ENCODE results near the gene KRT75. TPM values are rescaled to one million over a fixed set of nuclear protein-coding genes. Genes with fewer than 3 reads are reported as not detected.

The KRT75 gene
- total RNA-seq, 1 experiment from 2014 or later = not detected

GRCh38 chr12:52454411-52455201 is 20.4 kb upstream of the KRT75 start:
- Histone ChIP-seq H3K79me1 (ENCODE audit: insufficient read depth, low read depth, low read length, poor library complexity, severe bottlenecking) (no peaks in the 10 kb centered on the region), H4K91ac (ENCODE audit: insufficient read length, low read depth, low read length) (no peak overlapping the region), H3K4ac (ENCODE audit: low read depth, low read length) (no peak overlapping the region), H3K4me2 (ENCODE audit: insufficient read depth, insufficient read length, low read length) (peak overlapping the region; percentile 44), H4K8ac (replicated peaks; ENCODE audit: insufficient read length, low read depth, low read length) (no peak overlapping the region), H3K27me3 (ENCODE audit: insufficient read depth, low read length) (no peaks in the 10 kb centered on the region), H3K23ac (ENCODE audit: insufficient read length, low read depth, low read length) (no peak overlapping the region), H4K20me1 (ENCODE audit: control insufficient read depth, insufficient read depth, insufficient read length) (no peaks in the 10 kb centered on the region), H3K56ac (ENCODE audit: insufficient read length, low read depth, low read length) (no peak overlapping the region), H3K27ac (ENCODE audit: insufficient read length, low read depth, low read length) (no peak overlapping the region), H2BK120ac (ENCODE audit: low read depth, low read length, poor library complexity, severe bottlenecking) (no peak overlapping the region), H3K9me3 (ENCODE audit: control insufficient read depth, low read depth, low read length) (no peaks in the 10 kb centered on the region), H3K9ac (ENCODE audit: extremely low read depth, insufficient read length, low read length) (no peak overlapping the region), H2BK15ac (ENCODE audit: low read depth, low read length) (no peak overlapping the region), H2BK12ac (ENCODE audit: insufficient read length, low read depth, low read length) (no peak overlapping the region), H3K23me2 (ENCODE audit: insufficient read length, low read depth, low read length, poor library complexity, severe bottlenecking) (no peaks in the 10 kb centered on the region), H2AK5ac (ENCODE audit: insufficient read length, low read length) (no peak overlapping the region), H3K4me1 (ENCODE audit: insufficient read depth, low read length) (no peaks in the 10 kb centered on the region), H2AFZ (ENCODE audit: low read length) (no peak overlapping the region), H3K18ac (ENCODE audit: insufficient read length, low read depth, low read length) (no peak overlapping the region), H3K14ac (ENCODE audit: insufficient read depth, low read length) (no peak overlapping the region; the same call in 1 of the 2 replicates), H3T11ph (ENCODE audit: low read length) (no peak overlapping the region), H3K79me2 (ENCODE audit: insufficient read depth, low read length) (no peaks in the 10 kb centered on the region), H4K5ac (ENCODE audit: insufficient read length, low read depth, low read length) (no peak overlapping the region), H2BK5ac (ENCODE audit: insufficient read length, low read length) (no peak overlapping the region), H2BK20ac (ENCODE audit: low read depth, low read length, poor library complexity, severe bottlenecking) (no peak overlapping the region)
- Mint-ChIP-seq H3K9me3 (no peaks in the 10 kb centered on the region; a peak in 1 of 5 replicates), H3K4me1 (peaks cover 14% of the 10 kb centered on the region in 2 experiments), H3K27ac (peak overlapping the region in 2 of 3 experiments; percentile 19 to 77; a peak in 3 of 7 replicates), H3K36me3 (ENCODE audit: insufficient read depth in 1 of 3, low read depth in 3 of 3) (no peaks in the 10 kb centered on the region), H3K4me3 (no peak overlapping the region), H3K27me3 (ENCODE audit: low read depth) (peaks cover 12% of the 10 kb centered on the region)
- DNase-seq = no peak
- WGBS (ENCODE audit: extremely low coverage, insufficient read length, low lambda C conversion rate) = no CpG with 5 or more reads among the region's 3 CpGs
- no peak for TF ChIP-seq CTCF (conservative IDR thresholded peaks at IDR 0.05)
